Measurements from ENCODE around the gene RDH14.

The RDH14 gene

DNA sequence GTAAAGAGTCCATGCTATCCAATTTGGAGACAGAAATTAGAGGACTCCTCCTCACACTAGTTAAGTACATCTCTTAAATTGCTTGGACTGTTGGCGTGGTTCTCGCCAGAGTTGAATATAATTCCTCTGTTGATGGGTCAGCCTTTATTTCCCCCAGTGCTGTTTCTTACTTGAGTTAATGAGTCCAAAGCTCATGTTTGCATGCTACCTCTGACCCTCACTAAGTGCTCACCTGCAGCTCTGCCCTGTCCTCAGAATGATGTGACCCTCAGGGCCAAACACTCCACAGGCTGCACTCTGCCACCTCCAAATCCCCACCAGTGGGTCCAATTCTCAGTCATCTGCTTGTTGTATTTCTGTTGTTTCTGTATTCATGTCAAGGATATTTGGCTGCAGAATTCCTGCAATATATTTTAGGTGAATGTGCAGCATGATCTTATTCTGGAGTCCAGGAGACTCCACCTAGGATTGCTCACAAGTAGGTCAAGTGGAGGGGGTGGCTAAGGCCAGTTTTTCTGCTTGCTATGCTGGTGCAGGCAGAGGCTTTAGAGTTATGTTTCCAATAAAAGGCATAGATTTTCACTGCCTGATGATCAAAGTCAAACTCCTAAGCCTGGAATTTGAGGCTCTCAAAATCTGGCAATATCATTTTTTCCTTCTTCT, 37.8 kb downstream of the RDH14 start:
- H3K4me3 ChIP-seq (ENCODE audit: low read depth, low read length): no peak overlapping the region
- H3K4me1 ChIP-seq (ENCODE audit: control insufficient read depth, insufficient read depth, low read length): peaks cover 13% of the 10 kb centered on the region
- H3K27me3 ChIP-seq (ENCODE audit: control insufficient read depth, insufficient read depth, low read length): no peaks in the 10 kb centered on the region
- H3K27ac ChIP-seq (ENCODE audit: low read depth, low read length): no peak overlapping the region
- H3K9me3 ChIP-seq (ENCODE audit: control insufficient read depth, insufficient read depth, low read depth, low read length): no peaks in the 10 kb centered on the region
- no peak overlapping the region for H3K9ac ChIP-seq (ENCODE audit: low read length)
- H3K36me3 ChIP-seq (ENCODE audit: control insufficient read depth, insufficient read depth, low read length): no peaks in the 10 kb centered on the region

DNA sequence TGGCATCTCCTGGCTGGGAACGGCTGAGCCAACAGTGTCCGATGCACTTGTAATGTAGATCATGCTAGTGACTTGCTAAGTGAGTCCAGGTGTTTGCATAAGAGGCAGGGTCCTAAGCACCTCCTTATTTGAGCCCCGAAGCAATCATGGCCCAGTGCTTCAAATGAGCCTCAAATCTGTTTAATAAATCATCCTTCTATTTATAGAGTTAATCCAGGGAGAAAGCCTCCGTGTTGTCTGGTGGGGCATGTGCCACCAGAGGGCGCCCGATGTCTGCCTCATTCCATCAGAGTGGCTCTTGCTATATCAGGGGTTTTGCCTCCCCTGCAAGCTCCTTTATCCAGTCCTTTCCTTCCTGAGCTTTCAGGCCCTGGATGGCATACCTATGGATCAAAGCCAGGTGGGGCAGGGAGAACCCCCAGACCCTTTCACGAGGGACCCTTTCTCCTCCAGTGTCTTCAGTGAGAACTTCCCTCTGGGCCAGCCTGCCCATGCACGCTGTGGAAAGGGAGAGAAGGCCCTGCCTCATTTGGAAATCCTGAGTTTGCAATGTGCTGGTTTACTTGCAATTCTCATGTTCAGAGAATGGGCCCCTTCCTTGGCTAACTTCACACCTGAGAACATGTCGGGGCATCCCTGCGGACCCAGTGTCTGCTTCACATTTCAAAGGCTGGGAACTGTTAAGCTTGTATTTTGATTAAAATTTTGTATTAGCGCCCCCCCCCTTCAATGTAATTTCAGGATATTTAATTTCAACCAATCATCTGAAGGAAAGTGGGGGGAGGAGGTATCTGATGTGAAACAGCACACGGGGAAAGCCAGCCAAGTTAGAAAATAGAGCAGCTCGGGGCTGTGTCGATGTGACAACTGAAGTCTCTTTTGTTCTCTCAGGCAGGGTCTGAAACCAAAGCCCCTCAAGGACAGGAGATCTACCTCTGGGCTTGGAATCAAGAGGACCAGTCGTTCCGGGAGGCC, 39.7 kb downstream of the RDH14 start:
- Histone ChIP-seq H3K27me3 (ENCODE audit: control insufficient read depth, insufficient read depth, low read length) (no peaks in the 10 kb centered on the region), H3K9me3 (ENCODE audit: control insufficient read depth, insufficient read depth, low read depth, low read length) (no peaks in the 10 kb centered on the region), H3K36me3 (ENCODE audit: control insufficient read depth, insufficient read depth, low read length) (no peaks in the 10 kb centered on the region), H3K4me3 (ENCODE audit: low read depth, low read length) (no peak overlapping the region), H3K9ac (ENCODE audit: low read length) (no peak overlapping the region), H3K27ac (ENCODE audit: low read depth, low read length) (no peak overlapping the region), H3K4me1 (ENCODE audit: control insufficient read depth, insufficient read depth, low read length) (peaks cover 17% of the 10 kb centered on the region)

- Histone ChIP-seq H3K4me3 (ENCODE audit: low read depth, low read length) (no peak overlapping the region), H3K36me3 (ENCODE audit: control insufficient read depth, insufficient read depth, low read length) (no peaks in the 10 kb centered on the region), H3K4me1 (ENCODE audit: control insufficient read depth, insufficient read depth, low read length) (peaks cover 19% of the 10 kb centered on the region), H3K9me3 (ENCODE audit: control insufficient read depth, insufficient read depth, low read depth, low read length) (no peaks in the 10 kb centered on the region), H3K27ac (ENCODE audit: low read depth, low read length) (no peak overlapping the region), H3K27me3 (ENCODE audit: control insufficient read depth, insufficient read depth, low read length) (no peaks in the 10 kb centered on the region), H3K9ac (ENCODE audit: low read length) (no peak overlapping the region)
These were observed 40.5 kb downstream of the RDH14 start for GRCh38 chr2:18519914-18520450.

DNA sequence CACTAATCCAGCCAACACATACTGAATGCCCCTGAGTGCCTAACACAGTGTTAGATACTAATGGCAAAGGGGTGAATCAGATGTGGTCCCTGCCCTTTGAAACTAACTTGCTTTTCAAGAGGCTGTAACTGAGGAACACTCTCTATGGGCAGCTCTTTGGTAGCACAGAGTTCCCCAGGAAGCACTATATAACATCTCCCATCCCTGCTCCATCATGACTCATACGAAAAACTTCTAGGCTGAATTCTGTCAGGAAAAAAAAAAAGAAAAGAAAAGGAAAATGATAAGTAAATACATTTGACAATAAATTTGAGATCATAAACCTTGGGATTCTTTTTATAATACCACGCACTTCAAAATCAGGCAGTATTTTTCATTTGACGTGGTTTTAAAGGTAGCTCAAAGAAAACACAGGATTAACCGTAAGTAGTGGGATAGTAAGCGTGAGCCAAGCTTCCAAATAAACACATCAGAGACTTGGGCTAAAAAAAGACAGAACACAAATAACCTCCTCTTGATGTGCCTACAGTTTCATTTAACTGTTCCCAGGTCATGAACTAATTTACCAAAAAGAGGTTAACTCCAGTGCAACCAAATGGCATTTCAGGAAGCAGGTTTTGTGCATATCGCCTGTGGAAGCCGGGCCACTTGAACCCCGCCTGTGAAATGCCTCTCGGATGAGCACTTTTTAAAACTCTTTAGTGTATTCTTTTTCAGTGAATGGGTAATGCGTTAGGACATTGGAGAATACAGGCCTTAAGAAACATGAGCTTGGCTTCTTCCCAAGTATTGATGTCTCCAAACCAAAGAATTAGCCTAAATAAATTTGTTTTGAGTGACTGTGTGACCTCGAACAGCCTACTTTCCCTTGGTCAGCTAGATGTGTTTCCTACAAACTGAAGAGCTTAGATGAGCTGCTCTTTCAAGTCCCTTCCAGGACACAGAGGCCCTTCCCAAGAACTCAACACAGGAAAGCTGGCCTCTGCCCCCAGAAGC, 42.0 kb downstream of the RDH14 start:
- H3K9me3 ChIP-seq (ENCODE audit: control insufficient read depth, insufficient read depth, low read depth, low read length): no peaks in the 10 kb centered on the region
- H3K36me3 ChIP-seq (ENCODE audit: control insufficient read depth, insufficient read depth, low read length): no peaks in the 10 kb centered on the region
- H3K4me1 ChIP-seq (ENCODE audit: control insufficient read depth, insufficient read depth, low read length): peaks cover 19% of the 10 kb centered on the region
- no peaks in the 10 kb centered on the region for H3K27me3 ChIP-seq (ENCODE audit: control insufficient read depth, insufficient read depth, low read length)
- no peak overlapping the region for H3K9ac ChIP-seq (ENCODE audit: low read length)
- H3K27ac ChIP-seq (ENCODE audit: low read depth, low read length): no peak overlapping the region
- H3K4me3 ChIP-seq (ENCODE audit: low read depth, low read length): no peak overlapping the region

DNA sequence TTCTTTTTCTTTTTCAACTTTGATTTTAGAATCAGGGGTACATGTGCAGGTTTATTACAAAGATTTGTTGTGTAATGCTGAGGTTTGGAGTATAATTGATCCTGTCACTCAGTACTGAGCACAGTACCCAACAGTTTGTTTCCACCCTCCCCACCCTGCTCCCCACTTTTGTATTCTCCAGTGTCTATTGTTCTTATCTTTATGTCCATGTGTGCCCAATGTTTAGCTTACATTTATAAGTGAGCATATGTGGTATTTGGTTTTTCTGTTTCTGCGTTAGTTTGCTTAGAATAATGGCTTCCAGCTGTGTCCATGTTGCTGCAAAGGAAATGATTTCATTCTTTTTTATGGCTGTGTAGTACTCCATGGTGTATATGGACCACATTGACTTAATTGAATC, 43.1 kb downstream of the RDH14 start:
- Histone ChIP-seq H3K27ac (ENCODE audit: low read depth, low read length) (no peak overlapping the region), H3K9ac (ENCODE audit: low read length) (no peak overlapping the region), H3K36me3 (ENCODE audit: control insufficient read depth, insufficient read depth, low read length) (no peaks in the 10 kb centered on the region), H3K9me3 (ENCODE audit: control insufficient read depth, insufficient read depth, low read depth, low read length) (no peaks in the 10 kb centered on the region), H3K27me3 (ENCODE audit: control insufficient read depth, insufficient read depth, low read length) (no peaks in the 10 kb centered on the region), H3K4me3 (ENCODE audit: low read depth, low read length) (no peak overlapping the region), H3K4me1 (ENCODE audit: control insufficient read depth, insufficient read depth, low read length) (peaks cover 19% of the 10 kb centered on the region)

DNA sequence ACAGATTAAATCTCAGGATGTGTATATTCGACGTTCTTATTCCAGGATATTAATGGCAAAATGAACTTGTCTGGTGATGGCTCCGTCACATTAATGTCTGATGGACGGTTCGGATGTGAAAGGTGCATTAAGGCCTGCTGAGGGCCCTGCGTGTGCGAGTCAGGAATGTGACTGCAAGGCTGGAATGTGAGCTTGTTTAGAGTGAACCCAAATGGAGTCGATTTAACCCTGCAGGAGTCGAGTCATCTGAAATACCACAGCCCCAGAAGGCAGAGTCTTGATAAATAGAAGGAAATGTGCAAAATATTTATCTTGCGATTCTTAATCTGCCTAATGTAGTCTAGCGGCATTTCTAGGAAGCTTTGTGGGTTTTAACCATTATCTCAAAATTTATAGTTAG, 44.3 kb downstream of the RDH14 start:
- Histone ChIP-seq H3K4me3 (ENCODE audit: low read depth, low read length) (no peak overlapping the region), H3K36me3 (ENCODE audit: control insufficient read depth, insufficient read depth, low read length) (no peaks in the 10 kb centered on the region), H3K4me1 (ENCODE audit: control insufficient read depth, insufficient read depth, low read length) (peaks cover 17% of the 10 kb centered on the region), H3K9ac (ENCODE audit: low read length) (no peak overlapping the region), H3K9me3 (ENCODE audit: control insufficient read depth, insufficient read depth, low read depth, low read length) (no peaks in the 10 kb centered on the region), H3K27ac (ENCODE audit: low read depth, low read length) (no peak overlapping the region), H3K27me3 (ENCODE audit: control insufficient read depth, insufficient read depth, low read length) (no peaks in the 10 kb centered on the region)

DNA sequence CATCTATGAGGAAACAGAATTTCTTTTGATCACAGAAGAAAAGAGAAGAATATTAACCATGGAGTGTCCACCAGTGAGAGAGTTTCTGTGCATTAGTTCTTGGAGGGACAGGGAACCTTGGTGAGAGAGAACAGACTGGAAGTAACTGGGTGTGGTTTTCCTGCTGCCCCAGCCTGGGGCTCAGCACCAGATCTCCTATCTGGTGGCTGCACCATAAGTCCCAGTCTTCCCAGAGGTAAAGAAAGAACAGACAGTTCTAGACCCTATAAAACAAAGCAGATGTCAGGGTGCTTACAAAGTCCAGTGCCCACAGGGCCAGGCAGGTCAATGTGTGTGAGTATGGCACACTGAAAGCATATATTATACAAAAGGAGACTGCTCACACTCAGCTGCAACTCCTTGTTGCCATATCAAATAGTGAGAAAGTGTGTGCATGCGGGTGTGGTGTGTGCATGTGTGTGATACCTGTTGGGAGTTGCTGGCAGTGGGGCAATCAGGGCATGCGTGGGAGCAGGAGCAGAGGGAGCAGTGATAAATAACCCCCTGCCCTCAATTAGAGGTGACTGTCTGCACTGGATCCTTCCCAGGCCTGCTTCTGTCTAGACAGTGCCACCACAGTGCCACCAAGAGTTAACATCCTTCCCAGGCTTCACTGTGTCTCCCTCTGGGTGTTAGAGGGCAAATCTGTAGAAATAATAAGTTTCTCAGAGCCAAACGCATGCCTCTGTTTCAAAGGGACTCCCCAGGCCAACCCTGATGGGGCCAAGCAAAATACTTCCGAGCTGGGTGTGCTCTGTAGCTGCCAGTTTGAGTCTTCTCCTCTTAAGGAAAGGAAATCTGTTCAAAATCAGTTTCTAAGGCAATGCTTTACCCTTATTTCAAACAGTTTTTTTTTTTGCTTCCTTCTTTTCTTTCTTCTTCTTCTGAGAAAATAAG, 45.7 kb downstream of the RDH14 start:
- Histone ChIP-seq H3K4me3 (ENCODE audit: low read depth, low read length) (no peak overlapping the region), H3K9ac (ENCODE audit: low read length) (no peak overlapping the region), H3K27me3 (ENCODE audit: control insufficient read depth, insufficient read depth, low read length) (no peaks in the 10 kb centered on the region), H3K27ac (ENCODE audit: low read depth, low read length) (no peak overlapping the region), H3K9me3 (ENCODE audit: control insufficient read depth, insufficient read depth, low read depth, low read length) (no peaks in the 10 kb centered on the region), H3K4me1 (ENCODE audit: control insufficient read depth, insufficient read depth, low read length) (peaks cover 9% of the 10 kb centered on the region; the same call in 1 of the 2 replicates), H3K36me3 (ENCODE audit: control insufficient read depth, insufficient read depth, low read length) (no peaks in the 10 kb centered on the region)

GRCh38 chr2:18510775-18511174, 49.7 kb downstream of the RDH14 start:
- no peak overlapping the region for H3K4me3 ChIP-seq (ENCODE audit: low read depth, low read length)
- no peak overlapping the region for H3K9ac ChIP-seq (ENCODE audit: low read length)
- no peaks in the 10 kb centered on the region for H3K36me3 ChIP-seq (ENCODE audit: control insufficient read depth, insufficient read depth, low read length)
- H3K27ac ChIP-seq (ENCODE audit: low read depth, low read length): no peak overlapping the region
- 0 out of 2 replicates have a peak, but pooled peaks cover 3% of the 10 kb centered on the region for H3K27me3 ChIP-seq (ENCODE audit: control insufficient read depth, insufficient read depth, low read length)
- peaks cover 2% of the 10 kb centered on the region; the same call in 1 of the 2 replicates for H3K4me1 ChIP-seq (ENCODE audit: control insufficient read depth, insufficient read depth, low read length)
- no peaks in the 10 kb centered on the region for H3K9me3 ChIP-seq (ENCODE audit: control insufficient read depth, insufficient read depth, low read depth, low read length)

DNA sequence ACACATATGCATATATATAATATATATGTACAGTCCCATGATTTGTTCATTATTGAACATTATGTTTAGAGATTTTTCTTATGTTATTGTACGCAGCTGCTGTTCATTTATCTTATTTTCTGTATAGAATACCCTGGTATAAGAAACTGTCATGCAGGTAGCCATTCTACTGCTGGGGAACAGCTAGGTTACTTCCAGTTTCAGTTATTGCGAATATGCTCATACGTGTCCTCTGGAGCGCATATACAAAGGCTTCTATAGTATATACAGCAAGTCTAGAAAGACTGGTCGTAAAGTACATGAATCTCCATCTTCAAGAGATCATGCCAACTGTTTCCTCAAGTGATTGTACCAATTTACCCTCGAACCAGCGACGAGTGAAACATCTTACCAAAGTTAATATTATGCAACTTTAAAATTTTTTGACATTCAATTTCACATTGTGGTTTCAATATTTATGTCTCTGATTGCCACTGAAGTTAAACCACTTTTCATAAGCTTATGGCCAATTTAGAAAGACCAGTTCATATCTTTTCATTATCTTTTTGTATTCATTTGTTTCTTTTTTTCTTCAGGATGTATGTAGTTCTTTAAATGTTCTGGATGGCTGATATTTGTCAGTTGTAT, 53.5 kb downstream of the RDH14 start:
- no peaks in the 10 kb centered on the region for H3K9me3 ChIP-seq (ENCODE audit: control insufficient read depth, insufficient read depth, low read depth, low read length)
- no peak overlapping the region for H3K4me3 ChIP-seq (ENCODE audit: low read depth, low read length)
- no peak overlapping the region for H3K27ac ChIP-seq (ENCODE audit: low read depth, low read length)
- no peaks in the 10 kb centered on the region for H3K36me3 ChIP-seq (ENCODE audit: control insufficient read depth, insufficient read depth, low read length)
- H3K27me3 ChIP-seq (ENCODE audit: control insufficient read depth, insufficient read depth, low read length): 0 out of 2 replicates have a peak, but pooled peaks cover 3% of the 10 kb centered on the region
- H3K4me1 ChIP-seq (ENCODE audit: control insufficient read depth, insufficient read depth, low read length): no peaks in the 10 kb centered on the region
- no peak overlapping the region for H3K9ac ChIP-seq (ENCODE audit: low read length)
